HG02678 (cell line): Measurements from ENCODE around the gene KEL.

Experiments used
- ATAC-seq: cut with Tn5 transposase; IDR thresholded peaks from one replicate; pipeline ENCODE4 v1.9.1; 2021; ENCODE audit warnings: mild to moderate bottlenecking, moderate library complexity; ENCODE audit not compliant: unreplicated experiment

Gene KEL

DNA sequence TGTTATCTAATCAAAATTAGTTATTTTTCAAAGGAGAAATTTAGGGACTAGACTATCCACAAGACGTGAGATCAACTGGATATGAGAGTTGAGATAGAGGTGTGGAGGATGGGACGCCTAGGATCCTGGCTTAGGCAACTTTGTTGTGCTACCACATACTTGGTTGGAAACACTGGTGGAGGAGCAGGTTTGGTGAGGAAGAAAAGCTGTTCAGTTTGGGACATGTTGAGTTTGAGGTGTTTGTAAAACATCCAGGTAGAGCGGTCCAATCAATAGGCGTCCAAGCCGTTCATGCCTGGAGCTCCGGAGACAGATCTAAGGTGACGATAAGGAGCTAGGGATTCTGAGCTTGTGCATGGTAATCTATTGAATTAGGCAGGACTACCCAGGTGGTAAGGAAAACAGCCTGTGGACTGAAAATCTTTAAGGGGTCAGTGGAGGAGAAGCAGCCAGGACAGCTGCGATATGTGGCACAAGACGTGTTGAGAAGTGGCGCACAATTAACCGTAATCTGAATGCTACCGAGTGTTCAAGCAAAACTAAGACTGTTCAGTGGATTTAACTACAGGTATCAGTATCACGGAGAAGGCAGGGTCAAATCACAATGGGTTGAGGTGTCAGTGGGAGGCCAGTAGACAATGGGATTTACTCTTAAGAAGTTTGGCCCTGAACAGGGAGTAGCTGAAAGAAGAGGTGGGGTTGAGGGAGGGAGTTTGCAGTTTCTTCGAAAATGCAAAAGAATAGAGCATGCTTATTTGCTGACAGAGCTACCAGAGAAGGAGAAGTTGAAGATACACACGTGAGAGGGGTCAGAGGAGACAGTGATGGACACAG lies 60.5 kb downstream of the KEL start:
- no peak for ATAC-seq

DNA sequence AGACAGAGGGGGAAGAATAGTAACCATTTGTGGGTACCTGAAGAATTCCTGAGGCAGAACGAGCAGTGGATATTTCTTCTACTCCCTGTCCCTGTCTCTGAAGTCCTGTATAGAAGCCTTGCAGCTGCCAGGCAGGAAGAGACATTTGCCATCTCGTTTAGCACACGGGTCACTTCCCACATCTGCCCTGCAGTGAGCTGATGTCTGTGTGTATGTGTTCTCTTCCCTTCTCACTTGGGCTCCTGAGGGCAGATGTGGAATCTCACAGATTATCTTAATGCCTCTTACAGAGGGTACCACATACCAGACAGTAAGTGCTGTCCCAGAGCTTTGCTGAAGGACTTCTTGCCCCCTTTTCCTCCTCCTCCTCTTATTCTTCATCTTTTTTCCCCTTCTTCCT lies 62.5 kb downstream of the KEL start:
- no peak for ATAC-seq

DNA sequence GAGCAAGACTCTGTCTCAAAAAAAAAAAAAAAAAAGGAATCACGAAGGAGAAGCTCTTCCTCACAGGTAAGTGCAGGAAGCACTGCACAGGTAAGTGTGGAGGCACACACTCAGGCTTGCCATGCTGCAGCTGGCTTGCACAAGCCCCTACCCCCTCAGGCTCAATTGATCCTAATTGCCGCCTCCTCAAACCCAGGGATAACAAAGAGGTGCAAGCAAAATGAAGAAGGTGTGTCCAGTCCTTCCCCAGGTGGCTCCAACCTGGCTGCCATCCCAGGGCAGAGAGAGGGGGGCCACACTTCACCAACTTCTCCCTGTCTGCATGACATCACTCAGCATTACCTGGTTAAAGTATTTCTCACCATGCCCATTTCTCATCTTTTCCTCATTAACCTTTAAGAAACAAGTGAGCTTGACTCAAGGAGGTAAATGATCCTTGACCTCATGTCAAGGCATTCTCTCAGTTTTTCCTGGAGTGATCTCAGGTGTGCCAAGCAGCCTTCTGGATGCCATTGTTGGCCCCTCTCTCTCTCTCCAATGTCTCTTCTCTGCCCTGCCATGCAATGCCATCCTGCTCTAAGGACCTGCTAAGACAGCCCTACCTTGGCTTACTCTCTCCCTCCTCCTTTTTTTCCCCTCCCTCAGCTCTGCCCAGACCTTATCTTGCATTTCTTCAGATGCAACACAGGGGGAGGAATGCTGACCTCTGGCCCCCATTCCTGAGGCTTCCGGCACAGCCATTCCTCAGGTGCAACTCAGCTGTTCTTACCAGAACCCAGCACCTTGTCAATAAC lies 63.6 kb downstream of the KEL start:
- ATAC-seq = no peak

DNA sequence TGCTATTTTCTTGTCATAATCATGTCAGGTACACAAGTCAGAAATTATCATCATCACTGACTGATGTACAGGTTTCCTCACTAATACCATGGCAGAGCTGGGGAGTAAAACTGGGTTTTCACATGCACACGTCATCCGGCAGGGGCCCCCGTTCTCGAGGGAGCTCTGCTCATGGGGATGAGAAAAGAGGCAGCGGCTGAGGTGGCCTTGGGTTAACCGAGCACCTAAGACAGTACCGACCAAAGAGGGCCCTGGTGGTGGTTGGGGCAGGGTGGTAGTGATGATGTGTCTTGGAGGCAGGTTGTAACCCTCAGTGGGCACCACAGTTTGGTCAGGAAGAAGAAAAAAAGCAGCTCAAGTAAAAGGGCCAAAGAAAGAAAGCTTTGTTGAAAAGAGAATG lies 64.5 kb downstream of the KEL start:
- ATAC-seq = no peak

DNA sequence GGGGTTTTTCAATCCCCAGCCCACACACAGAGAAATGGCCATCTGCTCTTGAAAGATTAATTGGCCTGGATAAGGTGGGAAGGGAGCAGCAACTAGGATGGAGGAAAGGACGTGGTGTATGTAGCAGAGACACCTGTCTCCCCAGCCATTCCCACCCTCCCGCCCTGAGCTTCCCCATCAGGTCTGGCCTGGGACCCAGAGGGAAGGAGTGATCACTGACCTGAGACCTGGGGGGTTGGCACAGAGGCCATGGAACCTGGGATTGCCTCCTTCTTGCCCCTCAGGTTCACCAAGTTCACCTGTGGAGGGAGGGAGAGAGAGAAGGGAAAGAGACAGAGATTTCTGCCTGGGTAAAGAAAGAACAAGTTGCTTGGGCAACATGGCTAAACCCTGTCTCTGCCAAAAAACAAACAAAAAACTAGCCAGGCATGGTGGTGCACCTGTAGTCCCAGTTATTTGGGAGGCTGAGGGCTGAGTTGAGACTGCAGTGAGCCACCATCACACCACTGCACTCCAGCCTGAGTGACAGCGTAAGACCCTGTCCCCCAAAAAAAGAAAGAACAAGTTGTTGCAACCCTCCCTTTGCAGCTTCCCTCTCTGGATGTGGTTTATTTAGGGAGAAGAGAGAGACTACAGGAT lies 65.3 kb downstream of the KEL start:
- no peak for ATAC-seq

DNA sequence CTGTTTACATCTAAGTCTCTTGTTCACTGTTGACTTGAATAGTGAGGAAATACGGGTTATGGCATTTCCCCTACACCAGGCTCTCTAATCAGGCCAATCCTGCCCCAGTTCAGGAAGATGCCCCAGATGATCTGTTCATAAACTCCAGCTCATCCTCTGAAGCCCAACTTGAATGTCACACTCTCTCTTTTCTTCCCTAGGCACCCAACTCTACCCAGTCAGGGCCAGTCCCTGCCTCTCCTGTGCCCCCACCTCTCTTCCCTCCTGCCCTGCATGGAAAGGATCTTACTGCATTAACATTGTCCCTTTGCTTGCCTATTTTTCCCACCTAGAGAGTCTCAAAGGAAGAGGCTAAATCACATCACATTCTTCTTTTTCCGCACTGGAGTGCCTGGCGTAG lies 66.0 kb downstream of the KEL start:
- no peak for ATAC-seq

DNA sequence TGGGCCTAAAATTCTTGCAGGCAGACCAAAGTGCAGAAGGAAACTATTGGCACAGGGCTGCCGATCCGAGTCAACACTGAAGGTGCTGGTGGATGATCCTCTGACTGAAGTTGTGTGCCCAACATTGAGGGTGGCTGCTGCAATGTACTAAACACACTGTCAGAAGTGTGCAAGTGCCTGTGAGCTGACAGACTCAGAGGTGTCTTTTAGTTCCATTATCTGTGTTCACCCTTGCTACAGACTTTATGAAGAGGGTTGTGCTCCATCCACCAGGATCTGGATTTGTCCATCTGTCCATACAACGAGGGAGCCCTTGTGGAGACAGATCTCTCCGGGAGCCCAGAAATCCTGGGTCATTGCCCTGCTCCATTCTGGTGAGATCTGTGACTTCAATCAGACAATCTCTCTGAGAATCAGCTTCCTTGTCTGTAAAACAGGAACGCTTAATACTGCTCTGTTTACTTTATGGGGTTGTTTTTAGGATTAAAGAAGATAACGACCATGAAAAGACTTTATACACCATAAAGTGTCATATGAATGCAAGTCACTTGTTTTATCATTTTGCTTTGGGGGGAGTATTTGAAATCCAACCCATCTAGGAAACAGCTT lies 67.1 kb downstream of the KEL start:
- ATAC-seq = no peak

DNA sequence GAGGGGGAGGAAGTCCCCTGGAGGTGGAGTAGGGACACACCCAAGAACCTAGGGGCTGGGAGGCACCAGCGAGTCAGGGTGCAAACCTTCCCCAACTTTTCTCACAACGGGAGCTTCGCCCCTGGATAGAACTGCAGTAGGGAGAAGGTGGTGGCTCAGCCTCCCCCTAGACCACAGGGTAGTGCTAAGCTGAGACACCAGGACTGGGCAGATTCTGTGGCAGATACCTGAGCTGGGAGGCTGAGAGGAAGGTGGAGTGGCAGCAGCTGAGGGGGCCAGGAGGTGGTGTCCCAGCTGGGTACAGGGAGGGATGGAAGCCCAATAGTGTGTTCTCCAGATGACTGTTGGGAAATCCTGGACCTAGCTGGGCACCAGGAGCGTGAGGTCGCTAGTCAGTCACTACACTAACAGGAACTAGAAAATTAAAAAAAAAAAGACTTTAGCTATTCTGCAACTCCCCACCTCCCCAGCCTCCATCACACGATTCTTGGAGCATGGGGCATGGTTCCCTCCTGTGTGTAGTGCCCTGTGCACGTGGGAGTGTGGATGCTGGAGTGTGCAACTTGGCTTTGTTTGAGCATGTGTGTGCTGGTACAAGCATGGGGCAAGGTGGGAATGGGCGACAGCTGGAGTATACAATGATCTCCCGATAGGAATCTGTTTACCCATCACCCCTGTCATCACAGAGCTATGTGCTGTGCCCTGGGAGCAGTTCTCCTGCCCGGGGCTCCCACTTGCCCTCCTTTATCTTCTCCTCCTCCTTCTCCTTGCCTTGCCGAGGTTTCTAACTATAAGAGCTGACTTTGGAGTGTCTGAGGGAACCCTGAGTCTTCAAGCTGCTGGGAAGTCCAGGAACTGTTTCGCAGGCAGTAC lies 67.8 kb downstream of the KEL start:
- ATAC-seq = no peak

DNA sequence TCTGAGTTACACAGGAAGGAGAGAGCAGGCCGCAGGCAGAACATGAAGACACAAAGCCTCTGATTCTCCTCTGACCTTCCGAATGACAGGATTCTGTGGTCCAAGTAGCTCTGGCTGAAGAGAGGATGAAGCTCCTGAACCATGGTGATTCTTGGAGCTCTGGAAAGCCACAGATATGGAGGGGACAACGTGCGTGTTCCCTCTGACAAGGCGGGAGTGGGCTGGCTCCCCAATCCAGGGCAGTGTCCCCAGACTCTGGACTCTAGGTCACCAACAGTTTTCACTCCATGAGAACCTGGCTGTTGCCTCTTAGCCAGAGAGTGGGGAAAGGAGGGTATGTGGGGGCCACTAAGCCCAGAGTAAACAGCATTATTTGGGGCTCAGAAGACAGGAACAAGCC lies 69.2 kb downstream of the KEL start:
- ATAC-seq = no peak

DNA sequence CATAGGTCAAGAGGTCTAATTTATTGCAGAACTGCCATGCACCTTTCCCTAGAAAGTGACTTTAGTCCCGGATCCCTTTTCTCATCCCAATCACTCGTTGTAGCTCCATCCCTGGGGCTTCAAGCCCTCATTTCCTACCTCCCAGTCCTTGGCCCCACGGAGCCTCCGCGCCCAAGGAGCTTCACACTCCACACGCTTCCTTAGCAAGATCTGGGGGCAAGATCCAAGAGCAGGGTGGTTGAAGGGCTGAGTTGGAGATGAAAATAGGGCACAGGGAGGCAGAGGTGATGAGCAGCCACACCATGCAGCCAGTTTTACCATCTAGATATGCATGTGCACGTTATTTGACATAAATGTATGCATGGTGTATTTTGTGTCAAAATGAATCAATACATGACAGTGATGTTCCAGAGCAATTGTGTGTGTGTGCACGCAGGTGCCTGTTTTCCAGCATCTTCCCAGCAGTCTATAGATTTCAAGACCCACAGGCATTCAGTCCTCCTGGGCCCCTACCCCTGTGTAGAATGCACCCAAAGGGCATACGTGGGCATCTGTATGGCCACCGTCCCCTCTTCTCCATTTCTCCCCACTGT lies 70.6 kb downstream of the KEL start:
- no peak for ATAC-seq
